H9 (cell line): ENCODE data around the gene EXOC6. TPM values are rescaled to one million over a fixed set of nuclear protein-coding genes. Genes with fewer than 3 reads are reported as not detected.

Experiments used
- DNase-seq: peaks from one replicate; pipeline ENCODE4 v3.0.0-alpha.2; 2017
- H2AFZ ChIP-seq: one replicate; pipeline ENCODE4 v1.6.1; 2013; ENCODE audit warnings: mild to moderate bottlenecking, low read length, control low read depth, moderate library complexity
- H2AK5ac ChIP-seq: 2 replicates; pipeline ENCODE4 v1.6.1; 2013; ENCODE audit warnings: low read length, control low read depth, mixed read lengths; ENCODE audit not compliant: insufficient read length
- H2BK120ac ChIP-seq: one replicate; pipeline ENCODE4 v1.6.1; 2013; ENCODE audit warnings: low read depth, mild to moderate bottlenecking, low read length, control low read depth, inconsistent platforms; ENCODE audit not compliant: poor library complexity, severe bottlenecking
- H2BK12ac ChIP-seq: 2 replicates; pipeline ENCODE4 v1.6.1; 2013; ENCODE audit warnings: low read length, control low read depth, mixed read lengths, low read depth; ENCODE audit not compliant: insufficient read length
- H2BK15ac ChIP-seq: 2 replicates; pipeline ENCODE4 v1.6.1; 2013; ENCODE audit warnings: low read depth, low read length, control low read depth
- H2BK20ac ChIP-seq: one replicate; pipeline ENCODE4 v1.6.1; 2013; ENCODE audit warnings: low read depth, mild to moderate bottlenecking, low read length, control low read depth, inconsistent platforms; ENCODE audit not compliant: poor library complexity, severe bottlenecking
- H2BK5ac ChIP-seq: 2 replicates; pipeline ENCODE4 v1.6.1; 2013; ENCODE audit warnings: low read length, control low read depth, mixed read lengths; ENCODE audit not compliant: insufficient read length
- H3K14ac ChIP-seq: 2 replicates; pipeline ENCODE4 v1.6.1; 2013; ENCODE audit warnings: low read length, control low read depth; ENCODE audit not compliant: insufficient read depth
- H3K18ac ChIP-seq: 2 replicates; pipeline ENCODE4 v1.6.1; 2013; ENCODE audit warnings: low read depth, mild to moderate bottlenecking, mixed read lengths, low read length, control low read depth; ENCODE audit not compliant: insufficient read length
- H3K23ac ChIP-seq: 2 replicates; pipeline ENCODE4 v1.6.1; 2013; ENCODE audit warnings: low read length, control low read depth, mixed read lengths, low read depth; ENCODE audit not compliant: insufficient read length
- H3K23me2 ChIP-seq: 2 replicates; pipeline ENCODE4 v1.6.1; 2013; ENCODE audit warnings: low read depth, mild to moderate bottlenecking, mixed read lengths, low read length, control low read depth; ENCODE audit not compliant: insufficient read length, poor library complexity, severe bottlenecking
- H3K27ac ChIP-seq: 2 replicates; pipeline ENCODE4 v1.5.1; 2013; ENCODE audit warnings: low read length, control low read depth, mixed read lengths, low read depth; ENCODE audit not compliant: insufficient read length
- H3K27me3 ChIP-seq: 2 replicates; pipeline ENCODE4 v1.6.1; 2013; ENCODE audit warnings: low read length, control low read depth, inconsistent platforms; ENCODE audit not compliant: insufficient read depth
- H3K4ac ChIP-seq: 2 replicates; pipeline ENCODE4 v1.6.1; 2013; ENCODE audit warnings: low read depth, mild to moderate bottlenecking, control low read depth, inconsistent platforms, low read length, moderate library complexity
- H3K4me1 ChIP-seq: 2 replicates; pipeline ENCODE4 v1.6.1; 2013; ENCODE audit warnings: low read length, control low read depth, inconsistent platforms; ENCODE audit not compliant: insufficient read depth
- H3K4me2 ChIP-seq: 2 replicates; pipeline ENCODE4 v1.6.1; 2013; ENCODE audit warnings: low read length, control low read depth, mixed read lengths; ENCODE audit not compliant: insufficient read length, insufficient read depth
- H3K56ac ChIP-seq: 2 replicates; pipeline ENCODE4 v1.6.1; 2013; ENCODE audit warnings: low read depth, mild to moderate bottlenecking, mixed read lengths, low read length, control low read depth; ENCODE audit not compliant: insufficient read length
- H3K79me1 ChIP-seq: 2 replicates; pipeline ENCODE4 v1.6.1; 2013; ENCODE audit warnings: low read depth, mild to moderate bottlenecking, moderate library complexity, low read length, control low read depth, inconsistent platforms; ENCODE audit not compliant: insufficient read depth, poor library complexity, severe bottlenecking
- H3K79me2 ChIP-seq: 2 replicates; pipeline ENCODE4 v1.6.1; 2013; ENCODE audit warnings: low read length, control low read depth, inconsistent platforms; ENCODE audit not compliant: insufficient read depth
- H3K9ac ChIP-seq: 2 replicates; pipeline ENCODE4 v1.6.1; 2013; ENCODE audit warnings: low read length, control low read depth, mixed read lengths; ENCODE audit not compliant: insufficient read length; ENCODE audit errors: extremely low read depth
- H3K9me3 ChIP-seq: one replicate; pipeline ENCODE4 v1.6.1; 2013; ENCODE audit warnings: low read depth, low read length, inconsistent platforms; ENCODE audit not compliant: control insufficient read depth
- H3T11ph ChIP-seq: one replicate; pipeline ENCODE4 v1.6.1; 2013; ENCODE audit warnings: mild to moderate bottlenecking, low read length, control low read depth, inconsistent platforms
- H4K20me1 ChIP-seq: one replicate; pipeline ENCODE4 v1.6.1; 2013; ENCODE audit not compliant: control insufficient read depth, insufficient read length, insufficient read depth
- H4K5ac ChIP-seq: 2 replicates; pipeline ENCODE4 v1.6.1; 2013; ENCODE audit warnings: low read depth, mild to moderate bottlenecking, mixed read lengths, low read length, control low read depth; ENCODE audit not compliant: insufficient read length
- H4K8ac ChIP-seq: replicated peaks from 2 replicates; pipeline ENCODE4 v1.6.1; 2013; ENCODE audit warnings: low read length, control low read depth, mixed read lengths, low read depth; ENCODE audit not compliant: insufficient read length
- H4K91ac ChIP-seq: 2 replicates; pipeline ENCODE4 v1.6.1; 2013; ENCODE audit warnings: low read depth, mild to moderate bottlenecking, moderate library complexity, mixed read lengths, low read length, control low read depth; ENCODE audit not compliant: insufficient read length
- H3K27ac Mint-ChIP-seq, 3 experiments: 2 replicates in 2 of 3; 3 replicates in 1 of 3; pipeline ENCODE4 v1.8.0; 2020 to 2021; ENCODE audit warnings: mixed read lengths in 3 of 3, mild to moderate bottlenecking in 1 of 3, moderate library complexity in 1 of 3
- H3K27me3 Mint-ChIP-seq: 2 replicates; pipeline ENCODE4 v1.8.0; 2021; ENCODE audit warnings: low read depth, mild to moderate bottlenecking, moderate library complexity, mixed read lengths
- H3K36me3 Mint-ChIP-seq, 3 experiments: 2 replicates in 2 of 3; 3 replicates in 1 of 3; pipeline ENCODE4 v1.8.0; 2020 to 2021; ENCODE audit warnings: low read depth in 3 of 3, mixed read lengths in 3 of 3; ENCODE audit not compliant: insufficient read depth in 1 of 3
- H3K4me1 Mint-ChIP-seq, 2 experiments: 2 replicates each; pipeline ENCODE4 v1.8.0; 2020; ENCODE audit warnings: mixed read lengths in 2 of 2
- H3K4me3 Mint-ChIP-seq, 2 experiments: 2 replicates in 1 of 2; 3 replicates in 1 of 2; pipeline ENCODE4 v1.8.0; 2020 to 2021; ENCODE audit warnings: mild to moderate bottlenecking in 2 of 2, mixed read lengths in 2 of 2, moderate library complexity in 1 of 2
- H3K9me3 Mint-ChIP-seq, 2 experiments: 2 replicates in 1 of 2; 3 replicates in 1 of 2; pipeline ENCODE4 v1.8.0; 2020; ENCODE audit warnings: mild to moderate bottlenecking in 2 of 2, mixed read lengths in 2 of 2, moderate library complexity in 1 of 2
- total RNA-seq: library from RNA; stranded (reverse); gene quantifications from 2 replicates; pipeline ENCODE4 v1.2.1, GENCODE V29; 2021
- TF ChIP-seq, protein P1 (sequence below): fragments of 200-600 bp; sonication (generic); conservative IDR thresholded peaks from 3 replicates; pipeline ENCODE4 v1.8.0; 2021; ENCODE audit warnings: antibody characterized with exemption, mild to moderate bottlenecking

Gene EXOC6
- total RNA-seq, 1 experiment from 2014 or later: 9.0 TPM

GRCh38 chr10:93027508-93027907, 179.2 kb downstream of the EXOC6 start:
- TF ChIP-seq, protein P1, sequence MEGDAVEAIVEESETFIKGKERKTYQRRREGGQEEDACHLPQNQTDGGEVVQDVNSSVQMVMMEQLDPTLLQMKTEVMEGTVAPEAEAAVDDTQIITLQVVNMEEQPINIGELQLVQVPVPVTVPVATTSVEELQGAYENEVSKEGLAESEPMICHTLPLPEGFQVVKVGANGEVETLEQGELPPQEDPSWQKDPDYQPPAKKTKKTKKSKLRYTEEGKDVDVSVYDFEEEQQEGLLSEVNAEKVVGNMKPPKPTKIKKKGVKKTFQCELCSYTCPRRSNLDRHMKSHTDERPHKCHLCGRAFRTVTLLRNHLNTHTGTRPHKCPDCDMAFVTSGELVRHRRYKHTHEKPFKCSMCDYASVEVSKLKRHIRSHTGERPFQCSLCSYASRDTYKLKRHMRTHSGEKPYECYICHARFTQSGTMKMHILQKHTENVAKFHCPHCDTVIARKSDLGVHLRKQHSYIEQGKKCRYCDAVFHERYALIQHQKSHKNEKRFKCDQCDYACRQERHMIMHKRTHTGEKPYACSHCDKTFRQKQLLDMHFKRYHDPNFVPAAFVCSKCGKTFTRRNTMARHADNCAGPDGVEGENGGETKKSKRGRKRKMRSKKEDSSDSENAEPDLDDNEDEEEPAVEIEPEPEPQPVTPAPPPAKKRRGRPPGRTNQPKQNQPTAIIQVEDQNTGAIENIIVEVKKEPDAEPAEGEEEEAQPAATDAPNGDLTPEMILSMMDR: no peak
- H2AK5ac ChIP-seq: no peak overlapping the region
- H4K91ac ChIP-seq: no peak overlapping the region
- H2BK20ac ChIP-seq: no peak overlapping the region
- Mint-ChIP-seq H3K4me3 (no peak overlapping the region), H3K27ac (no peak overlapping the region), H3K36me3 (peaks cover 0 to 17% (median 5%) of the 10 kb centered on the region in 3 experiments; a peak in 4 of 7 replicates), H3K27me3 (no peaks in the 10 kb centered on the region), H3K4me1 (peaks cover 18 to 28% of the 10 kb centered on the region in 2 experiments), H3K9me3 (peaks cover 4 to 11% of the 10 kb centered on the region in 2 experiments; a peak in 3 of 5 replicates)
- H2AFZ ChIP-seq: no peak overlapping the region
- no peaks in the 10 kb centered on the region for H4K20me1 ChIP-seq
- H3K27me3 ChIP-seq: no peaks in the 10 kb centered on the region
- no peak overlapping the region for H3K27ac ChIP-seq
- no peak overlapping the region for H3K23ac ChIP-seq
- no peak overlapping the region for H2BK12ac ChIP-seq
- no peak overlapping the region for H4K8ac ChIP-seq
- H2BK15ac ChIP-seq: no peak overlapping the region
- no peaks in the 10 kb centered on the region for H3K4me1 ChIP-seq
- H4K5ac ChIP-seq: no peak overlapping the region
- H3K14ac ChIP-seq: no peak overlapping the region
- no peak overlapping the region for H3K4ac ChIP-seq
- no peak overlapping the region for H3T11ph ChIP-seq
- no peak overlapping the region for H3K4me2 ChIP-seq
- H3K9me3 ChIP-seq: no peaks in the 10 kb centered on the region
- no peak overlapping the region for H3K9ac ChIP-seq
- no peak for DNase-seq
- H3K79me2 ChIP-seq: no peaks in the 10 kb centered on the region
- no peaks in the 10 kb centered on the region for H3K79me1 ChIP-seq
- H3K18ac ChIP-seq: no peak overlapping the region
- no peak overlapping the region for H2BK5ac ChIP-seq
- H3K56ac ChIP-seq: no peak overlapping the region
- no peak overlapping the region for H2BK120ac ChIP-seq
- no peaks in the 10 kb centered on the region for H3K23me2 ChIP-seq
